ENCODE data around the gene TFEB.

Gene TFEB

GRCh38 chr6:41687501-41688175 lies 47.8 kb downstream of the TFEB start:
- DNase-seq, result no peak

GRCh38 chr6:41685641-41686380 lies 49.6 kb downstream of the TFEB start:
- no peak for DNase-seq

- DNase-seq, result no peak
Measured at GRCh38 chr6:41684311-41685180, 50.9 kb downstream of the TFEB start.

GRCh38 chr6:41683523-41684310 lies 51.7 kb downstream of the TFEB start:
- DNase-seq, result peak; percentile 44

- no peak for DNase-seq
Measured at GRCh38 chr6:41683273-41683522, 52.2 kb downstream of the TFEB start.

GRCh38 chr6:41682497-41683272 lies 52.7 kb downstream of the TFEB start:
- DNase-seq, result no peak

GRCh38 chr6:41682056-41682477 lies 53.3 kb downstream of the TFEB start:
- DNase-seq, result peak; percentile 64

GRCh38 chr6:41680182-41680965 lies 55.0 kb downstream of the TFEB start:
- DNase-seq, result no peak

- no peak for DNase-seq
Measured at GRCh38 chr6:41679696-41680095, 55.7 kb downstream of the TFEB start.

GRCh38 chr6:41678511-41679084 lies 56.8 kb downstream of the TFEB start:
- no peak for DNase-seq

- no peak for DNase-seq
Measured at GRCh38 chr6:41677124-41677921, 58.1 kb downstream of the TFEB start.

GRCh38 chr6:41676431-41676830 lies 59.0 kb downstream of the TFEB start:
- no peak for DNase-seq

- DNase-seq, result no peak
Measured at GRCh38 chr6:41675992-41676391, 59.4 kb downstream of the TFEB start.

GRCh38 chr6:41675176-41675775 lies 60.1 kb downstream of the TFEB start:
- DNase-seq, result no peak

- no peak for DNase-seq
Measured at GRCh38 chr6:41674231-41675000, 61.0 kb downstream of the TFEB start.

- DNase-seq, result no peak
Measured at GRCh38 chr6:41673704-41674000, 61.8 kb downstream of the TFEB start.

- DNase-seq, result no peak
Measured at GRCh38 chr6:41672816-41673703, 62.3 kb downstream of the TFEB start.

- no peak for DNase-seq
Measured at GRCh38 chr6:41672016-41672415, 63.4 kb downstream of the TFEB start.

Data from amniotic stem cell (primary cell).